ENCODE measurements around the gene ERICH4. TPM values are rescaled to one million over a fixed set of nuclear protein-coding genes. Genes with fewer than 3 reads are reported as not detected.

Gene ERICH4
- total RNA-seq, 6 experiments from 2014 or later = not detected

DNA sequence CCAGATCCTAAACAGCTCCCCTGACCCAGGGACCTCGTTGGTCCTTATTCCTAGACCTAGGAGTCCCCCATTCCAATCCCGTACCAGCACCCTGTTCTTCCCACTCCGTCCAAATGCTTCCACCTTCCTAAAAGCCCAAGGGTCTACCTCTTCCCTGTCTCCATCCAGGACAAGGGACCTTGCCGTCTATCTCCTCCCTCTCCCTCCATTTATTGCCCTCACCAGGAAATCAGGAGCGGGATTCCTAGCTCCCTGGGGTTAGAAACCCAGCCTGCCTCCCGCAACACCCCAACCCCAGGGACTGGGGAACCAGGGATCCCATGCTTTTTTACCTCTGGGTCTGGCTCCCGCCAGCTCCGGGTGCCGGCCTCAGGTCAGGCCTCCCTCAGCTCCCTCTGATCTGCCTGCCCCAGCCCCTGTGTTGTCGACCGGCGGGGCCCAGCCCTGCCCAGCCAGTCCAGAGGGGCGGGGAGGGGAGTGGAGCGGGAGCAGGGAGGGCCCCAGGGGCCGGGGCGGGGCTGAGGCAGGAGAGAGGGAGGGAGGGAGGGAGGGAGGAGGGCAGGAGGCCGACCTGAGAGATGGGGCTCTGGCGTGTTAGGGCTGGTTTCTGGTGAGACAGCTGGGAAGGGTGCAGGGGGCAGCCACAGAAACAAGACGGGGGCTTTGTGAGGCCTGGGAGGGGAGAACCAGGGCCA lies 15.9 kb upstream of the ERICH4 start, which contains the start of gene B3GNT8:
Gene B3GNT8 (minus strand): TSS at position 423 of the 695 bp plus-strand sequence. CDS start 596 bp downstream, outside the sequence.
- H3K9me3 Mint-ChIP-seq = no peaks in the 10 kb centered on the region

DNA sequence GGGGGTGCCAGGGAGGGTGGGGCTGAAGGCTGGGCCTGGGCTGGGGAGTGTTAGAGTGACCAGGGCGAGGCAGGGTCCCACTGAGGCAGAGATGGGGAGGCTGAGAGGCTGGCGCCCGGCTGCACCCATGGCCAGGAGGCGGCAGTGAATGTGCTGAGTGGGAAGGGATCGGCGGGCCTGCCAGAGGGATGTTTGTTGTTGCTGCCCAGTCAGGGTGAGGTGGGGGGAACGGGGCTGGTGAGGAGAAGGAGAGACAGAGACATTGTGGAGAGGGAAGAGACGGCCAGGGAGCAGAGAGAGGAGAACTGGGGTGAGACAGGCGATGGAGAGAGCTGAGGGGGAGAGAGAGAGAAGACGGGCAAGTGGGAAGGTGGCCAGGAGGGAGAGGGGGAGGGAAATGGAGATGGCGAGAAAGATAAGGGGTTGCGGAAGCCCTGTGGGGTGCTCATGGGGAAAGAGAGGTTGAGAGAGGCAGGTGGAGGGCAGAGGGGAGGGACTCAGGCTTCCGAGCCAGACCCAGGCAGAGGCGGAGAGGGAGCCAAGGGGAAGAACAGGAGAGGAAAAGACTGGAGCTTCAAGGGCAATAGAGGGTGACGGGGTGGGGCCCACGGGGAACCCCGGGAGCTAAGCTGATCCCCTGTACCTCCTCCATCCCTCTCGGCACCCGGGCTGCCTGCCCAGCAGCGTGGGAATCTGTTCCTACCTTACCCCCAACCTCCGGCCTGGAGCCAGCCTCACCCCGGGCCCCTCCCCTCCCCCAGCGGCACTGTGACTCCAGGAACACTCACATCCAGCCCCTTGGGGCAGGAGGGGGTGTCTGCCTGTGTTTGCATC lies 15.1 kb upstream of the ERICH4 start:
- H3K4me3 Mint-ChIP-seq = peak overlapping the region; percentile 80
- no peaks in the 10 kb centered on the region for H3K9me3 Mint-ChIP-seq
- no peak for DNase-seq
- TF ChIP-seq, protein P1, sequence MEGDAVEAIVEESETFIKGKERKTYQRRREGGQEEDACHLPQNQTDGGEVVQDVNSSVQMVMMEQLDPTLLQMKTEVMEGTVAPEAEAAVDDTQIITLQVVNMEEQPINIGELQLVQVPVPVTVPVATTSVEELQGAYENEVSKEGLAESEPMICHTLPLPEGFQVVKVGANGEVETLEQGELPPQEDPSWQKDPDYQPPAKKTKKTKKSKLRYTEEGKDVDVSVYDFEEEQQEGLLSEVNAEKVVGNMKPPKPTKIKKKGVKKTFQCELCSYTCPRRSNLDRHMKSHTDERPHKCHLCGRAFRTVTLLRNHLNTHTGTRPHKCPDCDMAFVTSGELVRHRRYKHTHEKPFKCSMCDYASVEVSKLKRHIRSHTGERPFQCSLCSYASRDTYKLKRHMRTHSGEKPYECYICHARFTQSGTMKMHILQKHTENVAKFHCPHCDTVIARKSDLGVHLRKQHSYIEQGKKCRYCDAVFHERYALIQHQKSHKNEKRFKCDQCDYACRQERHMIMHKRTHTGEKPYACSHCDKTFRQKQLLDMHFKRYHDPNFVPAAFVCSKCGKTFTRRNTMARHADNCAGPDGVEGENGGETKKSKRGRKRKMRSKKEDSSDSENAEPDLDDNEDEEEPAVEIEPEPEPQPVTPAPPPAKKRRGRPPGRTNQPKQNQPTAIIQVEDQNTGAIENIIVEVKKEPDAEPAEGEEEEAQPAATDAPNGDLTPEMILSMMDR (IDR thresholded peaks at IDR 0.05) = no peak
- peaks cover 1% of the 10 kb centered on the region; the same call in 1 of the 2 replicates for H3K27me3 Mint-ChIP-seq (ENCODE audit: insufficient read depth)
- H3K27ac Mint-ChIP-seq = peak overlapping the region; percentile 78
- peaks cover 31% of the 10 kb centered on the region for H3K4me1 Mint-ChIP-seq (ENCODE audit: low read depth)
- H3K36me3 Mint-ChIP-seq (ENCODE audit: low read depth) = peaks cover 9% of the 10 kb centered on the region

More for the DNA sequence above, 15.9 kb upstream of the ERICH4 start, which contains the start of gene B3GNT8:
- Mint-ChIP-seq H3K4me3 (peak within 1 kb of the TSS; percentile 80), H3K27ac (peak within 1 kb of the TSS; percentile 78), H3K36me3 (ENCODE audit: low read depth) (peaks cover 7% of the 10 kb centered on the region), H3K4me1 (ENCODE audit: low read depth) (peaks cover 31% of the 10 kb centered on the region), H3K27me3 (ENCODE audit: insufficient read depth) (peaks cover 1% of the 10 kb centered on the region; the same call in 1 of the 2 replicates)
- peak; percentile 14 for DNase-seq
- TF ChIP-seq, protein P1 (IDR thresholded peaks at IDR 0.05) = no peak

DNA sequence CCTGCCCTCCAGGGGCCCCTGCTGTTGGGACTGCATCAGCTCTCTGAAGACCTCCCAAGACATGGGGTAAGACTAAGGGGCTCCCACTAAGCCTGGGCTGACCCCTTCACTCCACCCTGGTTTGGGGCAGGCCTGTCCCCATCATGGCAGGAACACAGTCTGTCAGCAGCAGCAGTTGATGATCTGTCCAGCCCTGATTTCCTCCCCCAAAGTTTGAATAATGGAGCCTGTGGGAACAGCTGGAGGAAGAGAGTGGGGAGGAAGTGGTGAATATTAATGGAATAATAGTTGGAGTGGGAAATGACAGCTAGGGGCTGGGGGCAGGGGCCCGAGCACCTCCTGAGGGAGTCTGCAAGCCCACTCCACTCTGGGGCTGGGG lies 14.5 kb upstream of the ERICH4 start:
- no peak for DNase-seq

DNA sequence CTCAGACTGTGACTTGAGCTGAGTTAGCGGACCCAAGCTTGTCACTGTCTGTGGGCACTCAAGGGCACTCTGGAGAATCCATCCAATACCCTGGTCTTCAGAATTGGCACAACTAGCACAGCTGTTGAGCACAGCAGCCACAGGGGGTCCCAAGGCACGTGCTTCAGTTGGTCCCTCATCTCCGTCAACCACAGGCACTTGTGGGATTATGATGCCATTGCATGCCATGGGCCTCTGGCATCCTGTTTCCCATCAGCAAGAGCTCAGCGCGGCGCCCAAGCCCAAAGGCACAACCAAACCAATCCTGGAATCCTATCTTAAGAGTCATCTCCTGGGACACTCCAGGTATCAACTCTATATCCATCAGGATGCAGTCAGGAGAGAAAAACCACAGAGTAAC lies 12.0 kb upstream of the ERICH4 start:
- TF ChIP-seq, protein P1 (IDR thresholded peaks at IDR 0.05) = no peak
- H3K27ac Mint-ChIP-seq = no peak overlapping the region
- peaks cover 12% of the 10 kb centered on the region; the same call in 1 of the 2 replicates for H3K36me3 Mint-ChIP-seq (ENCODE audit: low read depth)
- H3K4me3 Mint-ChIP-seq = no peak overlapping the region
- peaks cover 31% of the 10 kb centered on the region for H3K4me1 Mint-ChIP-seq (ENCODE audit: low read depth)
- DNase-seq = no peak
- H3K9me3 Mint-ChIP-seq = no peaks in the 10 kb centered on the region
- no peaks in the 10 kb centered on the region for H3K27me3 Mint-ChIP-seq (ENCODE audit: insufficient read depth)

More for the DNA sequence above, 14.5 kb upstream of the ERICH4 start:
- peak overlapping the region; percentile 64; the same call in 1 of the 2 replicates for H3K4me3 Mint-ChIP-seq
- H3K27ac Mint-ChIP-seq = peak overlapping the region; percentile 60; the same call in 1 of the 2 replicates
- H3K4me1 Mint-ChIP-seq (ENCODE audit: low read depth) = peaks cover 31% of the 10 kb centered on the region
- TF ChIP-seq, protein P1 (IDR thresholded peaks at IDR 0.05) = no peak
- H3K27me3 Mint-ChIP-seq (ENCODE audit: insufficient read depth) = peaks cover 1% of the 10 kb centered on the region; the same call in 1 of the 2 replicates
- peaks cover 7% of the 10 kb centered on the region; the same call in 1 of the 2 replicates for H3K36me3 Mint-ChIP-seq (ENCODE audit: low read depth)
- H3K9me3 Mint-ChIP-seq = no peaks in the 10 kb centered on the region

Measured in HFFc6 (cell line).